Measurements from ENCODE around the gene MLF1. TPM values are rescaled to one million over a fixed set of nuclear protein-coding genes. Genes with fewer than 3 reads are reported as not detected.

MLF1 gene
- total RNA-seq, 2 donors from 2014 or later, result 4.4 to 4.9 TPM

- no peak for TF ChIP-seq CTCF (IDR thresholded peaks at IDR 0.05)
- H3K4me1 ChIP-seq, result no peaks in the 10 kb centered on the region
- DNase-seq, result no peak
- no peak overlapping the region for H3K27ac ChIP-seq
- no peaks in the 10 kb centered on the region for H3K27me3 ChIP-seq
- no peaks in the 10 kb centered on the region for H3K36me3 ChIP-seq
- H3K4me3 ChIP-seq, result no peak overlapping the region
- H3K9me3 ChIP-seq, result no peaks in the 10 kb centered on the region
- intact Hi-C loops (cut with DNase I), result no loop called here
- H3K9ac ChIP-seq (ENCODE audit: low read depth in 2 of 2, low read length in 2 of 2), result no peak overlapping the region
These were observed 78.8 kb downstream of the MLF1 start for GRCh38 chr3:158649791-158650190.

- Histone ChIP-seq H3K9ac (ENCODE audit: low read depth in 2 of 2, low read length in 2 of 2) (no peak overlapping the region), H3K27me3 (no peaks in the 10 kb centered on the region), H3K4me3 (no peak overlapping the region), H3K9me3 (no peaks in the 10 kb centered on the region), H3K36me3 (no peaks in the 10 kb centered on the region), H3K4me1 (no peaks in the 10 kb centered on the region), H3K27ac (no peak overlapping the region)
- intact Hi-C loops (cut with DNase I), result no loop called here
- no peak for DNase-seq
- no peak for TF ChIP-seq CTCF (IDR thresholded peaks at IDR 0.05)
These were observed 80.2 kb downstream of the MLF1 start for GRCh38 chr3:158651192-158651591.

GRCh38 chr3:158652463-158652862 is 81.5 kb downstream of the MLF1 start:
- H3K9me3 ChIP-seq, result no peaks in the 10 kb centered on the region
- H3K4me1 ChIP-seq, result no peaks in the 10 kb centered on the region
- H3K4me3 ChIP-seq, result no peak overlapping the region
- H3K27ac ChIP-seq, result no peak overlapping the region
- no peaks in the 10 kb centered on the region for H3K27me3 ChIP-seq
- TF ChIP-seq CTCF (IDR thresholded peaks at IDR 0.05), result no peak
- H3K9ac ChIP-seq (ENCODE audit: low read depth in 2 of 2, low read length in 2 of 2), result no peak overlapping the region
- intact Hi-C loops (cut with DNase I), result no loop called here
- no peaks in the 10 kb centered on the region for H3K36me3 ChIP-seq
- no peak for DNase-seq

Other genes with a start within 250 kb of the MLF1 start
- gene GFM1, start 73.3 kb downstream of the MLF1 start, total RNA-seq, result 10 to 100 TPM; 40.9 to 61.6 TPM
- gene LXN, start 101.5 kb downstream of the MLF1 start, total RNA-seq, result 10 to 100 TPM; 22.6 to 55.8 TPM
- gene RARRES1, start 161.3 kb downstream of the MLF1 start, total RNA-seq, result 10 to 100 TPM; 30.6 to 79.5 TPM
- 10 to 100 TPM; 51.1 to 54.4 TPM for gene MFSD1, start 230.9 kb downstream of the MLF1 start, total RNA-seq